ENCODE results near the gene VSIG10.
"Not testable (repeated sequence)": the region's sequence is repeated elsewhere in the genome, so short reads cannot be mapped to it uniquely, and the experiment has no call there.

Gene VSIG10, protein sequence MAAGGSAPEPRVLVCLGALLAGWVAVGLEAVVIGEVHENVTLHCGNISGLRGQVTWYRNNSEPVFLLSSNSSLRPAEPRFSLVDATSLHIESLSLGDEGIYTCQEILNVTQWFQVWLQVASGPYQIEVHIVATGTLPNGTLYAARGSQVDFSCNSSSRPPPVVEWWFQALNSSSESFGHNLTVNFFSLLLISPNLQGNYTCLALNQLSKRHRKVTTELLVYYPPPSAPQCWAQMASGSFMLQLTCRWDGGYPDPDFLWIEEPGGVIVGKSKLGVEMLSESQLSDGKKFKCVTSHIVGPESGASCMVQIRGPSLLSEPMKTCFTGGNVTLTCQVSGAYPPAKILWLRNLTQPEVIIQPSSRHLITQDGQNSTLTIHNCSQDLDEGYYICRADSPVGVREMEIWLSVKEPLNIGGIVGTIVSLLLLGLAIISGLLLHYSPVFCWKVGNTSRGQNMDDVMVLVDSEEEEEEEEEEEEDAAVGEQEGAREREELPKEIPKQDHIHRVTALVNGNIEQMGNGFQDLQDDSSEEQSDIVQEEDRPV

DNA sequence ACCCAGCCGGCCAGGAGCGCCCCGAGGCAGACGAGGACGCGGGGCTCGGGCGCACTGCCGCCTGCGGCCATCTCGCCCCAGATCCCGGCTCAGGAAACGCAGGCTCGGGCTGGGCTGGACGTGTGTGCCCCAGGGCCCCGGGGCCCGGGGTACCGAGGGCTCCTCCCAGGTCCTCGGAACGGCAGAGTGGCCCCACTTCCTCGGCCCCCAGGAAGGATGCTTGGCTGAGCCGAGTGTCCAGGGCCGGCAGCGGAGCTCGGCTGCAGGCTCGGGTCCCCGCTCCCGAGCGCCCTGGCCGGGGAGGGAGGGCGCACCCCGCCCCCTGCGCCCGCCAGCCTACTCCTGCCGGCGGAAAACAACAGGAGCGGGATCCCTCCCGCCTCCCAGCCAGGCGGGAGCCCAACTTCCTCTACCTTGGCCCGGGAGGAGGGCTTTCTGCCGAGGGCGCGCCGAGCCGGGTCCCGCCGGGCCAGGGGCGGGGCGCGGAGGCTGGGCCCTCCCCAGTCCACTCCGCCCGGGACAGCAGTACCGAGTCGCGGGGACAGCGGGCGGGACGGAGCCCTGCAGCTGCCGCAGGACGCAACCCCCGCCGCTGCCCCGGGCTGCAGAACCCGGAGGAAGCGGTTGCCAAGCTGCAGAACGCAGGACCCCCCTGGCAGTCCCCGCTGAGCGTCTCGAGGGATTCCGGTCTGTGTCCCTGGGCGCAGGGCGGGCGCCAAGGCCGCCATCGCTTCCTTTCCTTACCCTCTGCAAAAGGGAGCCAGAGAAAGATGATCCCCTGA, at the start of gene VSIG10:
Gene VSIG10 (minus strand): TSS at position 411 of the 782 bp plus-strand sequence. CDS start 340 bp downstream, at position 71.
- peak; percentile 16 for DNase-seq

GRCh38 chr12:118151755-118152154, 47.9 kb upstream of the VSIG10 start:
- DNase-seq: no peak

- no peak for DNase-seq
These were observed 46.8 kb upstream of the VSIG10 start for GRCh38 chr12:118150625-118151024.

GRCh38 chr12:118148287-118148686, 44.5 kb upstream of the VSIG10 start:
- no peak for DNase-seq

DNA sequence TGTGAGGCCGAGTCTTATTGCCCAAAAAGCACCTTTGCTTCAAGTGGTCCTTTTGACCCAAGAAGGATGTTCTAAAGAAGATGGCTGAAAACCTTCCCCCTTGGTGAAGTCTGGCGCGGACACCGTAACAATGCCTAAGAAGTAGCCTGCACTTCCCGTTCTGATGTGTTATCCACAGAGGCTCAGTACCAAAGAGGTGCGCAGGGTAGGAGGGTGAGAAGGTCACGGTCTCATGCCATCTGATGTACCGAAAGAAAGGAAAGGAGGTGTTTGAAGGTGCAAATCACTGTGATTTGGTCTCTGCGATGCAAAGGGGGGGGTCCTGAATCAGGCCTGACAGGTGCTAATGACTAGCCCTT, 42.0 kb upstream of the VSIG10 start:
- no peak for DNase-seq

GRCh38 chr12:118145113-118145797, 41.4 kb upstream of the VSIG10 start:
- no peak for DNase-seq

DNA sequence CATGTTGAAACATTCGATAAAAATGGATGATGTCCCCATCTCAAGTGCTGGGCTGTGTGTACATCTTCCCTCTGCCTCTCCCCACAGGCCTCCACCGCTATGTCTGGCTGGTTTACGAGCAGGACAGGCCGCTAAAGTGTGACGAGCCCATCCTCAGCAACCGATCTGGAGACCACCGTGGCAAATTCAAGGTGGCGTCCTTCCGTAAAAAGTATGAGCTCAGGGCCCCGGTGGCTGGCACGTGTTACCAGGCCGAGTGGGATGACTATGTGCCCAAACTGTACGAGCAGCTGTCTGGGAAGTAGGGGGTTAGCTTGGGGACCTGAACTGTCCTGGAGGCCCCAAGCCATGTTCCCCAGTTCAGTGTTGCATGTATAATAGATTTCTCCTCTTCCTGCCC, 40.7 kb upstream of the VSIG10 start:
- DNase-seq: no peak

DNA sequence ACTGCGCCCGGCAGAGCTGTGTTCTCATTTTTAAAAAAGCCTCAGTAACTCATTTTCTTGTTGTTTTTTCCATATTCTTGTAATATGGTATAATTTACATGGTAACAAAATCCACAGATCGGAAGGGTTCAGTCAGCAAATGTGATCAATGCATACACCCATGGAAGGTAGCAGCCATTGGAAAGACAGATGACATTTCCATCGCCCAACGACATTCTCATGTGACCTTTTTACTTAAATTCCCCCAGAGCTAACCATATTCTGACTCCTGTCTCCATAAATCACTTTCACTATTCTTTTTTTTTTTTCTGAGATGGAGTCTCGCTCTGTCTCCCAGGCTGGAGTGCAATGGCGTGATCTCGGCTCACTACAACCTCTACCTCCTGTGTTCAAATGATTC, 37.0 kb upstream of the VSIG10 start:
- no peak for DNase-seq

DNA sequence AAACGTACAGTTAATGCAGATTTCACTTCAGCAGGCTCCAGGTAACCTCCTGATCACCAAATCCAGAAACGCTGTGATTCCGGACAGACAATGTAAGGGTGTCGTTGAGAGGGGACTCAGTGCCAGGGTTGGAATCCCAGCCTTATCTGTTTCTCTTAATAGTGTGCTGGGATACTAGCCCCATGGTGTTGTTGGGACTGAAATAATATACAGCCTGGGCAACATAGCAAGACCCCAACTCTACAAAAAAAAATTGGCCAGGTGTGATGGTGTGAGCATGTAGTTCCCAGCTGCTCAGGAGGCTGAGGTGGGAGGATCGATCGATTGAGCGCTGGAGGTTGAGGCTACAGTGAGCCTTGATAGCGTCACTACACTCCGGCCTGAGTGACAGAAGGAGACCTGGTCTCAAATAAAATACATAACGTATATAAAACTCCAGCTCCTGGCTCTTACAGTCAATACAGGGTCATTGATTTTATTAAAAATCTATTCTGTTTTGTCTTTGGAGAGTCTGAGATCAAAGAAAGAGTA, 33.4 kb upstream of the VSIG10 start:
- DNase-seq: no peak

GRCh38 chr12:118136559-118137003, 32.8 kb upstream of the VSIG10 start:
- peak; percentile 41 for DNase-seq

DNA sequence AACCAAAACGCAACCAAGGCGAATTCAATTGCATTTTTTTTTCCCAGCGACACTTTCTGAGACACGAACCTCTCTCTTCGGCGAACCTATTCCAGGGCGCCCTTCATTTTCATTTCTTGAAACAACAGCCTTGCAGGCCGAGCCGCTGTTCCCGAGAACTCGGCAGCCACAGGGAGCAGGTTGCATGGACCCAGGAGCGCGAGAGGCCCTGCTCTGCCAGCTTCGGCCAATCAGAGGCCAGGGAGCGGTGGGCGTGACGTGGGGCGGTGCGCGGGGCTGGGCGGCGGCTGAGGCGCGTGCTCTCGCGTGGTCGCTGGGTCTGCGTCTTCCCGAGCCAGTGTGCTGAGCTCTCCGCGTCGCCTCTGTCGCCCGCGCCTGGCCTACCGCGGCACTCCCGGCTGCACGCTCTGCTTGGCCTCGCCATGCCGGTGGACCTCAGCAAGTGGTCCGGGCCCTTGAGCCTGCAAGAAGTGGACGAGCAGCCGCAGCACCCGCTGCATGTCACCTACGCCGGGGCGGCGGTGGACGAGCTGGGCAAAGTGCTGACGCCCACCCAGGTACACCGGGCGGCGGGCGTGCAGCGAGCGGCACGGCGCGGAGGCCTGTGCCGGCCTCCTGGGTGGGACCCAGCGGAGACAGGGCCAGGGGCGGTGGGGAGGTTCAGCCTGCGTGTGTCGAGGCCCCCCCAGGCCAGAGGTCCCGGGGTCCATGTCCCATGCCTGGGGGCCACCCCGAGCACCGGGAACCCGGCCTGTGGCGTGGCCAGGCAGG, 32.2 kb upstream of the VSIG10 start, which contains the start of gene PEBP1:
Gene PEBP1 (plus strand): TSS at position 337 of the 771 bp plus-strand sequence. CDS start 86 bp downstream, at position 423.
- DNase-seq: peak; percentile 95

DNA sequence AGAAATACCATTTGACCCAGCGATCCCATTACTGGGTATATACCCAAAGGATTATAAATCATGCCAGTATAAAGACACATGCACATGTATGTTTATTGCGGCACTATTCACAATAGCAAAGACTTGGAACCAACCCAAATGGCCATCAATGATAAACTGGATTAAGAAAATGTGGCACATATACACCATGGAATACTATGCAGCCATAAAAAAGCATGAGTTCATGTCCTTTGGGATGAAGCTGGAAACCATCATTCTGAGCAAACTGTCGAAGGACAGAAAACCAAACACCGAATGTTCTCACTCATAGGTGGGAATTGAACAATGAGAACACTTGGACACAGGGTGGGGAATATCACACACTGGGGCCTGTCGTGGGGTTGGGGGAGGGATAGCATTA, 25.6 kb upstream of the VSIG10 start:
- not testable (repeated sequence) for DNase-seq

- no peak for DNase-seq
These were observed 24.1 kb upstream of the VSIG10 start for GRCh38 chr12:118127867-118128266.

DNA sequence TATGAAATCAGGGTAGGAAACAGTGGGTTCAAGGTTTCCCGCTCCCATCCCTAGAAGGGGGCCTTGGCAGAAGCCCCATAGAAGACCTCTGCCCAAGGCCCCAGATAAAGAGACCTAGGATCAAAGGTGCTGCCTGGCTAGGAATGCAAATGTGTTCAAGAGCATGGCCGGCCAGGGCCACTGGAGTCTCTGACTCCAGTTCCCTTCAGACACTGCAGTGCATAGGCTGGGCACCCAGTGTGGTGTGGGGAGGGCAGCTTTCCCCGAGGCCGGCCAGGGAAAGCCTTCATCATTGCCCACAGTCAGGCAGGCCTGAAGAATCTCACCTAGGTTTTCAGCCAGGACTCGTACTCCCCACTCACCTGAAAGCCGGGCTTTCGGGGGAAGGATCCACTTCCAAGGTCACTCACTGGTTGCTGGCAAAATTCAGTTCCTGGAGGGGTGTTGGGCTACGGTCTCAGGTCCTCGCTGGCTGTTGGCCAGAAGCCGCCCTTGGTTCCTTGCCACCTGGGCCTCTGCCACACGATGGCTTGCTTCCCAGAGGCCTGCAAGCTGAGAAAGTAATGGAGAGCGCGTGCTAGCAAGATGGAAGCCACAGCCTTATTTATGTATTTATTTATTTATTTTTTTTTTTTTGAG, 22.4 kb upstream of the VSIG10 start:
- no peak for DNase-seq

DNA sequence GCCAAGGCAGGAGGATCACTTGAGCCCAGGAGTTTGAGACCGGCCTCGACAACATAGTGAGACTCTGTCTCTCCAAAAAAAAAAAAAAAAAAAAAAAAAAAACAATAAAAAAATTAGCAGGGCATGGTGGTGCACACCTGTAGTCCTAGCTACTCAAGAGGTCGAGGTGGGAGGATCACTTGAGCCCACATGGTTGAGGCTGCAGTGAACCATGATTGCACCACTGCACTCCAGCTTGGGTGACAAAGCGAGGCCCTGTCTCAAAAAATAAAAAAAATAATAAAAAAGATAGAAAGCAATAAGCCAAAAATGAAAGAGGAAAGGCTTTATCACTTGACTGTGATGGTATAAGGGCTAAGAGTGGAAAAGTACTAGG, 21.9 kb upstream of the VSIG10 start:
- no peak for DNase-seq

- DNase-seq: no peak
These were observed 20.6 kb upstream of the VSIG10 start for GRCh38 chr12:118124333-118124874.

DNA sequence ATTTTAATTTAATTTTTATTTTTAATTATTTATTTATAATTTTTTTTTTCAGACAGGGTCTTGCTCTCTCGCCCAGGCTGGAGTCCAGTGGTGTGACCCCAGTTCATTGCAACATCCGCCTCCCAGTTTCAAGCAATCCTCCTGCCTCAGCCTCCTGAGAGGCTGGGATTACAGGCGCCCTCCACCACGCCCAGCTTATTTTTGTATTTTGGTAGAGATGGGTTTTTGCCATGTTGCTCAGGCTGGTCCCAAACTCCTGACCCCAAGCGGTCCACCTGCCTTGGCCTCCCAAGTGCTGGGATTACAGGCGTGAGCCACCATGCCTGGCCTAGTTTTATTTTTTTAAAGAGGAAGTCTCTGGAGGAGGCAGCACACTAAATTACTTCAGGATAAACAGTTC, 18.5 kb upstream of the VSIG10 start:
- DNase-seq: no peak

DNA sequence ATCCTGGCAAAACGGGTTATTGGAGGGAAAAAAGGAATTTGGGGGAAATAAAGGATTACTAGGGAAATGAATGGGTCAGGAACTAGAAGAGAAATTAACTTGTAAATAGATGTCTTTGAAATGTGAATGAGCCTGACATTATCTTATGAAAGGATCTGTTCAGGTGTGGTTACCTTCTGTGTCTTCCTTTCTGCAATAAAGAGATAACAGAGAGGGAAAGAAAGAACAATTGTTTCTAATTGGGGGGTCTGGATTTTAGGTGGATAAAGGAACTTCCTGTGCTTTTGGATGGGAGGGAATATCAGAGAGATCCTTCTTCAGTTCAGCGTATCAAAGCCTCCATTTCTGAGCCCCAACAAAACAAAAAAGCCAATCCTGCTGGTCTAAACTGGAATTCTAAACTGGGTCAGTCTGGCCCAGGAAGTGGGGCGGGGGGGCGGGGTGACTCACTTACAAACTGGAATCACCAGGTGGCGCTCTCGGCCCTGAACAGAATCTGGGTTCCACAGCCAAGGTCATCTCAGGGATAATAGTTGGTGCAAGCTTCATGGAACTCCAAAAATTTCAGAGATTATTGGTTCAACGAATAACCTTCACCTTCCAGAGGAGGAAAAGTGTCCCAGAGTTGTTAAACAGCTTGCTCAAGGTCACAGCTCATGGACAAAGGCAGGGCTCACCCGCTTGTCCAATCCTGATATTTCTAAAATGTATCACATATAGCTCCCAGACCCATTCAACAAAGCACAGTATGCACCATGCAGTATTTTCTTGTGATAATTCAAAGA, 17.0 kb upstream of the VSIG10 start:
- DNase-seq: peak; percentile 78

- DNase-seq: no peak
These were observed 15.7 kb upstream of the VSIG10 start for GRCh38 chr12:118119449-118119879.

DNA sequence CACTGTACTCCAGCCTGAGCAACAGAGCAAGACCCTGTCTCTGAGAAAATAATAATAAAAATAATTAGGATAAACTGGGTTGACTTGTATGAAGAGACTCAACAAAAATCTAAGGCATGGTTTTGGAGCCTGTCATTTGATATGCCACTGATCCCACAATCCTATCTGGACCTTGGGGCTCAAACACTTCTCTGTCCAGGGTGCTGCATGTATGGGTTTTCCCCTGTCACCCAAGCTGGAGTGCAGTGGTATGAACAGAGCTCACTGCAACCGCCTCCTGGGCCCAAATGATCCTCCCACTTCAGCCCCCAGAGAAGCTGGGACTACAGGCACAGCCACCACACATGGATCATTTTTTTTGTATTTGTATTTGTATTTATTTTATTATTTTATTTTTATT, 5.3 kb upstream of the VSIG10 start:
- no peak for DNase-seq
